Renal pelvis (tissue), 4 donors: Measurements from ENCODE around the gene ILKAP. TPM values are rescaled to one million over a fixed set of nuclear protein-coding genes. Genes with fewer than 3 reads are reported as not detected.

ENCODE experiments used
- DNase-seq: peaks from one replicate; pipeline ENCODE4 v3.0.0-alpha.2; 2013
- polyA plus RNA-seq, 3 donors: library from polyadenylated mRNA; unstranded; fragments of 120-200 nt; gene quantifications; one replicate each; pipeline ENCODE4 v1.2.1, GENCODE V29; 2013; ENCODE audit not compliant: insufficient read length in 3 of 3

ILKAP gene
- polyA plus RNA-seq, 3 donors: 41.4 to 60.4 (median 55.1) TPM

DNA sequence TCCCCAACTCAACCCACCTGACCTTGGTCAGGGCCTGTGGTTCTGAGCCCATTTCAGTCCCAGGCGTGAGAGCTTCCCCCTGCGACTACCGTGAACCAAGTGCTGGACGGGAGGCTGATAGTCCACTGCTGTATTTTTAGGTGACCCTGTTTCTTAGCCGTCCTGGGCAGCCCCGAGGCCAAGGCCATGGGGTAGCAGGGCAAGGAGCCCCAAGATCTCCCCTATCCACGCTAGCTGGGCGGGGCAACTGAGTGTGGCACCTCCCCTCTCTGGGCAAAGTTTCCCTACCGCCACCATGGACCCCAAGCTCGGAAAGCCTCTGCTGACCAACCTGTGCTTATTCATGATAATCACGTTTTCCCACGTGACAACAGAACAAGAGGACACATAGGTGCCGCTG lies 65.6 kb downstream of the ILKAP start:
- DNase-seq: no peak

DNA sequence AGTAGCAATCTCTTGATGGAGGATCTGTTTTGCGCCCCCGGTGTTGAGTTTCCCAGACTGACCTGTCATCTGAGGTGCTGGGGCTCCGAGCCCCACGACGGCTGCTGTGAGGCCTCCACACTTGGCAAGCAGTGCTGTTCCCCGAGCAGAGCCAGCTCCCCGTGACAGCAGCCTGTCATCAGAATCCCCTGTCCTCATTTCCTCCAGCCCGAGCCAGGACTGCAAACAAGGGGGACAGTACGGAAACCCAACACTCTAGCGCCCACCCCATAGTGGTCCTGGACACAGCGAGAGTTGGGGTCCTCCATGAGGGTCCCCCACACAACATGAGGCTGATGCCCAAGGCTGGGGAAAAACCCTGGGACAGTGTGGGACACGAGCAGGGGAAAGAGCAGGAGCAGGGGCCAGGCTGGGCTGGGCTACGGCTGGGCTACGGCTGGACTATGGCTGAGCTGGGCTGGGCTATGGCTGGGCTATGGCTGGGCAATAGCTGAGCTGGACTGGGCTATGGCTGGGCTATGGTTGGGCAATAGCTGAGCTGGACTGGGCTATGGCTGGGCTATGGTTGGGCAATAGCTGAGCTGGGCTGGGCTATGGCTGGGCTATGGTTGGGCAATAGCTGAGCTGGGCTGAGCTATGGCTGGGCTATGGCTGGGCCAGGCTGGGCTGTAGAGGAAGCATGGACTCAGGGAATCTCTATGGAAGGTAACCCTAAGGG lies 66.5 kb downstream of the ILKAP start:
- no peak for DNase-seq

DNA sequence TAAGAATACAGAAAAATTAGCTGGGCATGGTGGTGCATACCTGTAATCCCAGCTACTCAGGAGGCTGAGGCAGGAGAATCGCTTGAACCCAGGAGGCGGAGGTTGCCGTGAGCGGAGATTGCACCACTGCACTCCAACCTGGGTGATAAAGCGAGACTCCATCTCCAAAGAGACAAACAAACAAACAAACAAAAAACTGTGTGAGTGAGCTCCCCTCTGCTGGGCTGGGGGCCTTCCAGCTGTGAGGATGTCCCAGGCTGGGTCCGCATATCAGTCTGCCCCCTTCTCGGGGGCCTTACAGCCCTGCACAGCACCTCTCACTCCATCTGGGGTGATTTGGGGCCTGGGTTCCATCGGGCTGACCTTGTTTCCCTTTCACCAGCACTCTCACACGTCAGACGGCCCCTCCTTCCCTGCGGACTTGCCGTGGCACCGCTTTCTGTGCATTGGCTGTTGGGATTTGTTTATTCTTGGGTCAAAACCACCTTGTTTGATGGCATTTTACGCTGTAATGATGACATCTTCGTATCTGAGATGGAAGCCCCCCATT lies 67.8 kb downstream of the ILKAP start:
- DNase-seq: no peak

DNA sequence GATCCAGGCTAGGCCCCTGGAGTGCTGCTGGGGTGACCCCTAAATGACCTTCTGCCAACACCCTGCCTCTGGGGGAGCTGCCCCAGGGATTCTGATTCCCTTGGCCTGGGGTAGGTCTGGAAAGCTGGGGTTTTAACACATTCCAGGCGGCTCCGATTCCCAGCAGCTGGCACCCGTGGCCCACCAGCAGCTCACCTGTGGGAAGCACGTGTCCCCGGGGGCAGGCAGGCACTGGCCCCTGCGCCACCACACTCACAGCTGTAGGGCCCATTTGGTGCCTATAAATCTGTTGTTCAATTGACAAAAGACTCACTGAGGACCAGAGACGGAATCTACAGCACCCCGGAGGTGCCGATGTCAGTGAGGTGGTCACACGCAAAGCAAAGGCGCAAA lies 69.1 kb downstream of the ILKAP start:
- DNase-seq: no peak

DNA sequence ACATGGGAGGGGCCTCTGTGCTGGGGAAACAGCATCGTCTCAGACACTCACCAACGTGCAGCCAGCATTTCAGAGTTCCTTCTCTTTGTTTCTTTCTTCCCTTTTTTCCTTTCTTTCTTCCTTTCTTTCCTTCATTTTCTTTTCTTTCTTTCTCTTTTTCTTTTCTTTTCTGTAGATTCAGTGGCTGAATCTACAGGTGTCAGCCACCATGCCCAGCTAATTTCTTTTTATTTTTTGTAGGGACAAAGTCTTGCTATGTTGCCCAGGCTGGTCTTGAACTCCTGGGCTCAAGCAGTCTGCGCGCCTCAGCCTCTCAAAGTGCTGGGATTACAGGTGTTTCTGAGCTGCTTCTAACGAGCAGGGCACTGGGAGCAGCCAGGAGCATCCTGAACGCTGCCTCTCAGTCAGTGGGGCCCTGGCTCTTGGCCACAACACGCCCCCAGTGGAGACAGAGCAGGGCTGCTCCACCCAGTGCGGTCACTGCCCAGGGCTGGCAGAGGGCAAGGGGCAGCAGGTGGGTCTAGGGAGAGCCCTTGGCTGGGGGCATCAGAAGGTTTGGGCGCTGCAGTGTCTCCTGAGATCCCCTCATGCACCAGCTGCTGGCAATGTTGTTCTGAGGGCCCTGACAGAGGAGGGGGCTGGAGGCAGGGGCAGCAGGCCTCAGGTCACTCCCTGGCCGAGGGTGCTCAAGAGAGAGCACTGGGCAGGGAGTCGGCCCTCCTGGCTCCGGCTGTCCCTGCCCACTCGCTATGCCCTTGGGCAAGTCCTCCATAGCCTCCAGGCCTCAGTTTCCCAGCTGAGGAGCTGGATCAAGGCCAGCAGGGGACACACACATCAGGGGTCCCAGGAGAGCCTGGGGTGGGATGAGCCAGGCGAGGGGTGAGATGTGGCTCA lies 69.7 kb downstream of the ILKAP start:
- DNase-seq: no peak

DNA sequence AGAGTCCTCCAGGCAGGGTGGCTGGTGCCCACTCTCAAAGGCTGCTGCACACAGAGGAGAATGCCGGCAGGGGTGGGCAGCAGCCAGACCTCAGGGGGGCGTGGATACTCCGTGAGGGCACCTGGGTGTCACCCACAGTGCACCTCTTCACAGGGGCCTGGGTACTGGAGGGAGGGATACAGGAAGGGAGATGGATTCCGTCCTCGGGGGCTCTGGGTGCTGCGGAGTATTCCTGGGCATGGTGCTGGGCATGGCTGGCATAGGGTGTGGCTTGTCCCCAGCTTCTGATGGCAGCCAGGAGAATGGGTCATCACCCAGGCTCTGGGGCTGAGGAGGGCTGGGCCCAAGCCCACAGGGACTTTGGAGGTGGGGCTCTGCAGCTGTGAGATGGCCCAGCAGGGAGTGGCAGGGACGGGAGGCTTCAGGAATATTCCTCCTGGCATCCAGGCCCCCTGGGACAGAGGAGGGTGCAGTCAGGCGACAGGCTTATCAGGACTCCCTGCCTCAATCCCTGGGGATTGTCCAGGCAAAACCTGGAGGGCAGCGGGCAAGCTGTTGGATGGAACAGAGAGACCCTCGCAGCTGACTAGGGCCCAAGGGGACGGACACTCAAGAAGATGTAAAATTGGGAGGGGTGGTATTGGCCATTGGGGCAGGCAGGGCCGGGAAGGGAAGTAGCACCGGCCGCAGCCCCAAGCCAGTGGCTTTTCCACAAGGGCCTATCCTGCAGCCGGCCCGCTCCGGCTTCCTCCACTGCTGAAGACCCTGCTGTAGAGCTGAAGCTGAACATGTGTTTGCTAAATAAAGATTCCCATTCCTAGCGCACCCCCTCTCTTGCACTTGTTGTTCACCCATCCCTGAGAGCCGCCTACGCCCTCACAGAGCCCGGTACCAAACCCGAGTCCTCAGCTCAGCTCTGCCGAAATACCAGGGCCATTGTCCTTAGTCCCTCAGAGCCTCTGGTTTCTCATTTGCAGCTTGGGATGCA lies 70.7 kb downstream of the ILKAP start:
- DNase-seq: no peak

DNA sequence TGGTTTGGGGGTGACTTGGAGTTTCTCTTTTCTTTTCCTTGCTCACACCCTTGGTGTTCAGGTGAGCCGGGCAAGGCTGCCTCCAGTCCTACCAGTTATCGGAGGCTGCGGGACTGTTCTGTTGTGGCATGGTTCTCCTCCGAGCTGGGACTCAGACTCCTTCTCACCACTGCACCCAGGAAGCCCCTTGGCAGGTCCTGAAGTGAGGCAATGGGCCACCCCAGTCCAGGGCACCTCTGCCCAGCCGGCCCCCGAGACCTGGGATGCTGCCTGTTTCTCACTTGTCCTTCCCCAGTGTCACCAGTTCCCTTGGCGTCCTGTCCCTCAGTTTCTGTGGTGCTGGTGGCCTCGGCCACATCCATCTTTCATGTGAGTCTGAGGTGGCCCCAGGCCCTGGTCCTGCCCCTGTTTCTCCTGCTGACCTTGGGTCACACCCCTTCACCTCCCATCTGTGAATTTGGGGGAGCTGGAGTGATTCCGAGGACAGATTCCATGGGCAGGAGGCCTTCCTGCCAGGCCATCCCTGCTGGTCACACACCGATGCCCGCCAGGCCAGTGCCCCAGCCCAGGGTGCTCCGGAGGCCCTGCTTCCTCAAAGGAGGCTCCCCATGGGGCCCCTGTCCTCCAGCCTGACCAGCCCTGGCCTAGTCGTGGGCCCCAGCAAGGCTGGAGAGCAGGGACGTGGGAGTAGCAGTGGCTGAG lies 71.6 kb downstream of the ILKAP start:
- DNase-seq: no peak

DNA sequence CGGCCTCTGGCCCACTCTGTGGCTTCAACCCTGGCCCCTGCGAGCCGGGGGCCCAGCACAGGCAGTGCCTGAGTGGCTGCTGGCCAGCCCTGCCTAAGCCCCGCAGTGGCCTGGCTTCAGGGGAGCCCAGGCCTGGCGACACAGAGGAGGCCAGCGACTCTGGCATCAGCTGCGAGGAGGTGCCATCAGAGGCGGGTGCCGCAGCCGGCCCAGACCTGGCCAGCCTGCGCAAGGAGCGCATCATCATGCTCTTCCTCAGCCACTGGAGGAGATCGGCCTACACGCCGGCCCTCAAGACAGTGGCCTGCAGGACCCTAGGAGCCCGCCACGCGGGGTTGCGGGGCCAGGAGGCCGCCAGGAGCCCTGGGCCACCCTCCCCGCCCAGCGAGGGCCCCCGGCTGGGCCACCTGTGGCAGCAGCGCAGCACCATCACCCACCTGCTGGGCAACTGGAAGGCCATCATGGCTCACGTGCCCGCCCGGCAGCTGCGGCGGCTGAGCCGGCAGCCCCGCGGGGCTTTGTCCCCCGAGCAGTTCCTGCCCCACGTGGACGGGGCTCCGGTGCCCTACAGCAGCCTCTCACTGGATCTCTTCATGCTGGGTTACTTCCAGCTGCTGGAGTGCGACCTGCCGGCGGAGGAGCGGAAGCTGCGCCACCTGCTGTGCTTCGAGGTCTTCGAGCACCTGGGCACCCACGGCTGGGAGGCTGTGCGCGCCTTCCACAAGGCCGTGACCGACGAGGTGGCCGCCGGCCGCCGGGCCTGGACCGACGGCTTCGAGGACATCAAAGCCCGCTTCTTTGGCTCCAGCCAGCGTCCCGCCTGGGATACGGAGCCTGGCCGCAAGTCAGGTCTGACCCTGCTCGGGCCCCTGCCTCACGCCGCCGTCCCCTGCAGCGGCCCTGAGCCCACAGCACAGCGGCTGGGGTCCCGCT lies 72.5 kb downstream of the ILKAP start:
- no peak for DNase-seq

DNA sequence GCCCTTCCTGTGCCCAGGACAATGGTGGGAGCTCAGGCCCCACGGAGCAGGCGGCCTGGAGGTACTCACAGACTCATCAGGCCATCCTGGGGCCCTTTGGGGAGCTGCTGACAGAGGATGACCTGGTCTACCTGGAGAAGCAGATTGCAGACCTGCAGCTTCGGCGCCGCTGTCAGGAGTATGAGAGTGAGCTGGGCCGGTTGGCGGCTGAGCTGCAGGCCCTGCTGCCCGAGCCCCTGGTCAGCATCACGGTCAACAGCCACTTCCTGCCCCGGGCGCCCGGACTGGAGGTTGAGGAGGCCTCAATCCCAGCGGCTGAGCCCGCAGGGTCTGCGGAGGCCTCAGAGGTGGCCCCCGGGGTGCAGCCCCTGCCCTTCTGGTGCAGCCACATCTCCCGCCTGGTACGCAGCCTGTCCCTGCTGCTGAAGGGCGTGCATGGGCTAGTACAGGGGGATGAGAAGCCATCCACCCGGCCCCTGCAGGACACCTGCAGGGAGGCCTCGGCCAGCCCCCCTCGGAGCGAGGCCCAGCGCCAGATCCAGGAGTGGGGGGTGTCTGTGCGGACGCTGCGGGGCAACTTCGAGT lies 73.3 kb downstream of the ILKAP start:
- DNase-seq: no peak

DNA sequence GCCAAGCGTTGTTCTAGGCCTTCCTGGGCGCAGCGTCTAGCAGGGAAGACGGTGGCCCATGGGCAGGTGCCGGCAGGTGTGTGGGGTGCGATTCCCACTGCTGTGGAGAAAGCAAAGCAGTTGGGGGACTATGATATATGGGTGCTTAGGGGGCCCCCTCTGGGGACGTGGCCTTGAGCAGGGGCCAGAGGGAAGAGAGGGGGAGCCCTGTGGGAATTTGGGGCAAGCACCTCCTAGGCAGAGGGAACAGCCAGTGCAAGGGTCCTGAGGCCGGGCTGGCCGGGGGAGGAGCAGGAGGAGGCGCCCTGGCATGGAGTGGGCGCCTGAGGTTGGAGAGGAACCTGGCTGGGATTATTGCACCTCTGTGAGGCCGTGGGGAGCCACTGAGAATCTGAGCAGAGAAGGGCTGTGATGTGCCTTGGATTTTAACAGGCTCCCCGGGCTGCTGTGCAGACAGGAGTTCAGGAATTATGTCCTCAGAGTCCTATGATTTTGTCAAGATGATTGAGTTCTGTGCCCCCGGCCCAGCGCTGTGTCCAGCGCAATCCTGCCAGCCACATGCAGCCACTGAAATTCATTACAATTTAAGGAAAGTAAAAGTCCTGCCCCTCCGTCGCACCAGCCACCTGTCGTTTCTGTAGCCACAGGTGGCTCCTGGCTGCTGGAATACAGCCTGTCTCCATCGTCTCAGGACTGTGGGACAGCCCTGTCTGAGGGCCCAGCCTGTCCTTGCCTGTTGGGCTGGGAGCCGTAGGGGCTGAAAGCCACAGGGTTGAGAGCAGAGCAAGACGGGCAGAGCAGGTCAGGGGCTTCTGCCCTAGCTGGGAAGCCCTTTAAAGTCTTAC lies 74.1 kb downstream of the ILKAP start:
- DNase-seq: no peak

DNA sequence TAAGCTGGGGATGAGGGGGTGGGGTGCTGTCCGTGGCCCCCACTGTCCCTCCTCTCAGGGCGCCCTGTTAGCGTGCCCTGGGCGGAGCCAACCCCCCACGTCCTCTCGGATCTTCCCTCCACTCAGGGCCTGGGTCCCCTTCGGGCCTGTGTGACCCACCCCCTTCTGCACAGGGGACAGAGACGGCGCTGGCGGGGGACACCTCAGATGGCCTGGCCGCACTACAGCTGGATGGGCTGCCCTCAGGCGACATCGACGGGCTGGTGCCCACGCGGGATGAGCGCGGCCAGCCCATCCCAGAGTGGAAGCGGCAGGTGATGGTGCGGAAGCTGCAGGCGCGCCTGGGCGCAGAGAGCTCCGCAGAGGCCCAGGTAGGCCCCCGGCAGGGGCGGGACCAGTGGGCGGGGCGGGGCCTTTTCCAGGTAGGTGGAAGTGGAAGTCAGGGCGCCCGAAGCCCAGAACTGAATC lies 74.9 kb downstream of the ILKAP start:
- no peak for DNase-seq

DNA sequence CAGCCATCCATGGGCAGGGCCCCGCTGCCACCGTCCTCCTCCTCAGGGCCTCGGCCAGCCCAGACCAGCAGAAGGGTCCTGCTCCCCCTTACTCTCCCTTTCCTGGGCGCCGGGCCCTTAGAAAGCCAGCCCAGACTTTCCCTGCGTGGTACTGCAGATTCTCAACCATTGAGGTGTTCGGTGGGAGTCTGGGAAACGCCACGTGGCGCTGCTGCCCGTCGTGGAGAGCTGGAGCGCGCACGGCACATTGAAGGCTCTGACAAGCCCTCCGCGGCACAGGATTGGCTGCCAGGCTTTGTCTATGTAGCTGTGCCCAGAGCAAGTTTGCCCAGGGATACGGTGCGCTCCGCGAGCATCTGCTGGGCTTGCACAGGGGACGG lies 75.4 kb downstream of the ILKAP start:
- DNase-seq: no peak

DNA sequence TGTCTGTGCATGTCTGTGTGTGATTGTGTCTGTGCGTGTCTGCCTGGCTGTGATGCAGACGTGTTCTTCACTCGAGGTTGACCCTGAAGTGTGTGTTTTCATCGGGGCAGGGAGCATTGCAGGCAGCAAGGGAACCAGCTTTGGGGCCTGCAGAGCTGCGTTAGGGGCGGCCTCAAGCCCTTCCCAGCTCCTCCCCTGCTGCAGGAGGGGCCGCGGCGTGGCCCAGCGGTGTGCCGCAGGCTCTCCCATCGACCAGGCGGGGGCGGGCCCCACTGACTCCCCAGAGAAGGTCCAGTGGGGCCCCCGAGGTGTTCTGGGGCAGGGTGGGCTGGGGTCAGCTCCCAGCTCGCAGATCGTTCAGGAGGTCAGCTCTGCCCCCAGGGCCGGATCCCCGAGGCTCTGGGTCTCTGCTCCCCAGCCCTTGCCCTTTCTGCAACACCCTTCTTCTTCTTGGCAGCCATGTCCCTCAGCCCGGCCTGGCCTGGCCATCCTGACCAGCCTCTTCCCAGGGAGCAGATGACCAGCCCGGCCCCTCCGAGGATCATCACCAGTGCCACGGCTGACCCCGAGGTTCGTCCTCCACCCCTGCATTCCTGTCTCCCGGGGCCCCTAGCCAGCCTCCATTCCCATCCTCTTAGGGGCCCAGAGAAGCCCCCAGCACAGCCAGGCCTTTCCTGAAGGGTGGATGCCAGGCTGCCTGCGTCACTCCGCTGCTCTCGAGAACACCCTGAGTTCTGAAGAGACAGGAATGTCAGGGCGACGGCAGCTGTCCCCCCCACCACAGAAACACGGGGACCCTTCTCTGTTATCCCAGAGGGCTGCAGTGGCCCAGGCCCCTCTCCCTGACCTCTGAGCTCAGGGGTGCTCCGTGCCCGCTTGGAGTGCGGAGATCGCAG lies 76.1 kb downstream of the ILKAP start:
- no peak for DNase-seq

DNA sequence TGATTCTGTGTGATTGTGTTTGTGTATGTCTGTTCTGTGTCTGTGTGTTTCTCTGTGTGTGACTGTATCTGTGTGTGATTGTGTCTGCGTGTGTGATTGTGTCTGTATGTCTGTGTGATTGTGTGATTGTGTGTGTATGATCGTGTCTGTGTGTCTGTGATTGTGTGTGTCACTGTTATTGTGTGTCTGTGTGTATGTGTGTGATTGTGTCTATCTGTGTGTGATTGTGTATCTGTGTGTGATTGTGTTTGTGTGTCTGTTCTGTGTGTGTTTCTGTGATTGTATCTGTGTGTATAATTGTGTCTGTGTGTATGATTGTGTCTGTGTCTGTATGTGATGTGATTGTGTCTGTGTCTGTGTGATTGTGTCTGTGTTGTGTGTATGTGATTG lies 76.7 kb downstream of the ILKAP start:
- DNase-seq: no peak

DNA sequence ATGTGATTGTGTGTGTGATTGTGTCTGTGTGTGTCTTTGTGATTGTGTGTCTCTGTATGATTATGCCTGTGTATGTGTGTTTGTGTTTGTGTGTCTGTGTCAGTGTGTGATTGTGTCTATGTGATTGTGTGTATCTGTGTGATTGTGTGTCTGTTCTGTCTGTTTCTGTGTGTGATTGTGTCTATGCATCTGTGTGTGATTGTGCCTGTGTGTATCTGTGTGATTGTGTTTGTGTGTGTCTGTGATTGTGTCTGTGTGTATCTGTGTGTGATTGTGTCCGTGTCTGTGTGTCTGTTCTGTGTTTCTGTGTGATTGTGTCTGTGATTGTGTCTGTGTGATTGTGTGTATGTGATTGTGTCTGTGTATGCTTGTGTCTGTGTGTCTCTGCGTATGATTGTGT lies 77.2 kb downstream of the ILKAP start:
- no peak for DNase-seq

DNA sequence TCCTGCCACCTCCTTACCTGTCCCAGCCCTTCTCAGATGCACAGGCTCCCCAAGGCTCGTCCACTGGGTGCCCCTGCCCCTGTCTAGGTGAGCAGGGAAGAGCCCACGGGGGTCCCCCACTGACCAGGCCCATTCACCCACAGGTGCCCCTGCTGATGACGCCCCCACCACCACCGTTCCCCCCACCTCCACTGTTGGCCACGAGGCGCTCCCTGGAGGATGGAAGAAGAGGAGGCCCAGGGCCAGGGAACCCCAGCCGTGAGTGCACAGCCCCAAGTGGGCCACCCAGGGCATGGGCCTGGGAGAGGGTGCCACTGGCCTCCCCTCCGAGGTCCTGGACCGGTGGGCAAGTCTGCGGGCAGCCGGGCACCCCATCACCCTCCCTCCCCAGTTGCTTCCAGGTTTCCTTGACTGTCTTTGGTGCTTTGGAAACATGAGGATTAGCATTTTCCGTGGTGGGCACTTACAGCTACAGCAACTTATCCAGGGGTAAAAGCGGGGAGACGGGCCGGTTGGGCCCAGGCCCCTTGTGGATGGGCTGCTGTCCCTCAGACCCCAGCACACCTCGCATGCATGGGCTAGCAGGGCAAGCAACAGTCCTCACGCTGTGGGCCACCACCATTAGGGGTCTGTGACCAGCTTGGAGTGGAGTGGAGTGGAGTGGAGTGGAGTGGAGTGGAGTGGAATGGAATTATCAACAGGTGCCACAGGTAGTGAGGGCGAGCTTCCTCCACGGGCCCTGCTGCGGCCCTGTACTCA lies 78.2 kb downstream of the ILKAP start:
- DNase-seq: no peak
